K562 (cell line): Measurements from ENCODE around the gene DAB2. TPM values are rescaled to one million over a fixed set of nuclear protein-coding genes. Genes with fewer than 3 reads are reported as not detected.

Source experiments
- ATAC-seq: fragments of 200-7000 bp; cut with Tn5 transposase; 3 replicates; pipeline ENCODE4 v1.9.1; 2020; ENCODE audit warnings: moderate library complexity
- BruUV-seq: library from RNA; stranded (reverse); fragments of 400-500 nt; replicated peaks from 2 replicates; lab custom pipeline; 2021; lab: Mats Ljungman, UMichigan
- CTCF ChIA-PET: fragments of 300-600 bp; formaldehyde crosslinking; extraction: SDS; loops from one replicate; lab custom pipeline; 2021; ENCODE audit warnings: low intra/inter-chr PET ratio; lab: Yijun Ruan, JAX
- POLR2A ChIA-PET: fragments of 300-600, 350-650 bp; sonication (Branson Sonifier 250); formaldehyde crosslinking; extraction: SDS; loops from one replicate; lab custom pipeline; 2021; ENCODE audit warnings: antibody characterized with exemption, inconsistent platforms; lab: Yijun Ruan, JAX
- DNase-seq, 4 experiments: peaks; one replicate each; pipeline versions ENCODE4 v3.0.0 to v3.0.0-alpha.2; 2011 to 2018; ENCODE audit warnings: low spot score in 3 of 4, mixed read lengths in 3 of 4; ENCODE audit errors: extremely low read depth in 1 of 4
- FAIRE-seq: peaks from 2 replicates; lab custom pipeline; 2011; peaks lifted over from hg19 to GRCh38; lab: Jason Lieb, UNC
- H2AFZ ChIP-seq: 2 replicates; pipeline ENCODE4 v1.6.0; 2011; ENCODE audit warnings: low read depth, low read length, control low read depth, inconsistent platforms
- H3K27ac ChIP-seq: fragments of 200-600 bp; 3 replicates; pipeline ENCODE4 v1.8.0; 2011; ENCODE audit warnings: low read depth, mild to moderate bottlenecking, control low read depth, inconsistent platforms, low read length, moderate library complexity, mixed read lengths; ENCODE audit errors: extremely low read depth
- H3K27me3 ChIP-seq, 2 experiments: fragments of 300-600 bp in 1 of 2; 2 replicates in 1 of 2; 3 replicates in 1 of 2; pipeline versions ENCODE4 v1.6.0 to v1.8.0; 2011; ENCODE audit warnings: inconsistent platforms in 2 of 2, low read length in 2 of 2, mild to moderate bottlenecking in 1 of 2, mixed read lengths in 1 of 2, moderate library complexity in 1 of 2; ENCODE audit not compliant: control insufficient read depth in 2 of 2, insufficient read depth in 2 of 2
- H3K36me3 ChIP-seq: fragments of 300-600 bp; 3 replicates; pipeline ENCODE4 v1.8.0; 2011; ENCODE audit warnings: mild to moderate bottlenecking, low read length, inconsistent platforms; ENCODE audit not compliant: control insufficient read depth, insufficient read depth
- H3K4me1 ChIP-seq, 2 experiments: fragments of 200-600 bp in 1 of 2; replicated peaks in 1 of 2; 2 replicates in 1 of 2; 3 replicates in 1 of 2; pipeline versions ENCODE4 v1.5.1 to v1.8.0; 2011; ENCODE audit warnings: inconsistent platforms in 2 of 2, low read length in 2 of 2, mild to moderate bottlenecking in 1 of 2, mixed read lengths in 1 of 2, moderate library complexity in 1 of 2; ENCODE audit not compliant: control insufficient read depth in 2 of 2, insufficient read depth in 2 of 2
- H3K4me2 ChIP-seq: 2 replicates; pipeline ENCODE4 v1.6.1; 2011; ENCODE audit warnings: low read length, control low read depth, inconsistent platforms, mixed read lengths; ENCODE audit not compliant: insufficient read depth
- H3K4me3 ChIP-seq: fragments of 200-600 bp; sonication (generic), shearing (Covaris generic); 2 replicates; pipeline ENCODE4 v1.5.1; 2016; ENCODE audit warnings: control low read depth, inconsistent platforms
- H3K79me2 ChIP-seq: fragments of 200-600 bp; 3 replicates; pipeline ENCODE4 v1.8.0; 2011; ENCODE audit warnings: low read length, inconsistent platforms; ENCODE audit not compliant: control insufficient read depth, insufficient read depth
- H3K9ac ChIP-seq, 2 experiments: 2 replicates each; pipeline versions ENCODE4 v1.6.0 to v1.6.1; 2011; ENCODE audit warnings: low read depth in 2 of 2, low read length in 2 of 2, control low read depth in 1 of 2, inconsistent platforms in 1 of 2, mild to moderate bottlenecking in 1 of 2, mixed read lengths in 1 of 2; ENCODE audit not compliant: insufficient read depth in 1 of 2
- H3K9me1 ChIP-seq: one replicate; pipeline ENCODE4 v1.6.0; 2011; ENCODE audit warnings: inconsistent platforms, mild to moderate bottlenecking, low read length, moderate library complexity; ENCODE audit not compliant: control insufficient read depth, insufficient read depth
- H3K9me3 ChIP-seq: replicated peaks from 2 replicates; pipeline ENCODE4 v1.5.1; 2011; ENCODE audit warnings: low read depth, low read length, inconsistent platforms; ENCODE audit not compliant: control insufficient read depth, insufficient read depth
- H4K20me1 ChIP-seq: replicated peaks from 2 replicates; pipeline ENCODE4 v1.6.1; 2011; ENCODE audit warnings: low read length, inconsistent platforms, mixed read lengths; ENCODE audit not compliant: control insufficient read depth, insufficient read depth
- BCLAF1 ChIP-seq, 2 experiments: fragments of 450-650 bp in 1 of 2; IDR thresholded peaks; 2 replicates each; pipeline ENCODE4 v1.6.1; 2011 to 2017; ENCODE audit warnings: low read depth in 2 of 2, antibody characterized with exemption in 1 of 2, borderline replicate concordance in 1 of 2, low read length in 1 of 2, mild to moderate bottlenecking in 1 of 2, mixed read lengths in 1 of 2; ENCODE audit not compliant: control insufficient read depth in 1 of 2
- EGR1 ChIP-seq: fragments of 450-650 bp; conservative IDR thresholded peaks from 2 replicates; pipeline ENCODE4 v1.6.1; 2017; ENCODE audit warnings: mild to moderate bottlenecking
- FOXP1 ChIP-seq: sonication (generic); formaldehyde crosslinking; IDR thresholded peaks from 2 replicates; pipeline ENCODE4 v1.8.0; 2022; ENCODE audit warnings: mild to moderate bottlenecking, missing genetic modification reagents
- GTF2B ChIP-seq: IDR thresholded peaks from 2 replicates; pipeline ENCODE4 v1.6.1; 2011; ENCODE audit not compliant: insufficient read length; ENCODE audit errors: extremely low read depth
- NCOA4 ChIP-seq: fragments of 450-650 bp; IDR thresholded peaks from 2 replicates; pipeline ENCODE4 v1.6.1; 2018; ENCODE audit warnings: mild to moderate bottlenecking; ENCODE audit not compliant: partially characterized antibody
- NFIX ChIP-seq: fragments of 250-450 bp; sonication (Bioruptor Pico); IDR thresholded peaks from 2 replicates; pipeline ENCODE4 v1.4.0; 2020; ENCODE audit warnings: low read depth, mild to moderate bottlenecking, moderate library complexity
- NR0B1 ChIP-seq: fragments of 450-650 bp; IDR thresholded peaks from one replicate; pipeline ENCODE4 v1.6.1; 2018; ENCODE audit warnings: mild to moderate bottlenecking, moderate library complexity; ENCODE audit not compliant: partially characterized antibody
- NRF1 ChIP-seq, 2 experiments: fragments of 450-650 bp; IDR thresholded peaks in 1 of 2; conservative IDR thresholded peaks in 1 of 2; 2 replicates each; pipeline ENCODE4 v1.6.1; 2014; ENCODE audit warnings: mild to moderate bottlenecking in 2 of 2
- RBM14 ChIP-seq: fragments of 200-400 bp; formaldehyde crosslinking; IDR thresholded peaks from 2 replicates; pipeline ENCODE4 v1.6.1; 2018; ENCODE audit warnings: low read depth, mild to moderate bottlenecking, low read length, moderate library complexity, borderline replicate concordance; ENCODE audit not compliant: insufficient read depth
- SLC30A9 ChIP-seq: fragments of 250-450 bp; sonication (Bioruptor Pico); IDR thresholded peaks from 2 replicates; pipeline ENCODE4 v1.8.0; 2022; ENCODE audit warnings: mild to moderate bottlenecking, moderate library complexity
- YBX1 ChIP-seq: fragments of 450-650 bp; IDR thresholded peaks from 2 replicates; pipeline ENCODE4 v1.7.1; 2016; ENCODE audit warnings: mild to moderate bottlenecking
- ZNF644 ChIP-seq: fragments of 200-800 bp; sonication (Bioruptor generic); IDR thresholded peaks from 2 replicates; pipeline ENCODE4 v1.6.1; 2016; ENCODE audit warnings: low read depth, missing genetic modification characterization, missing compliant biosample characterization
- WGBS: fragments of 100-300 bp; shearing (Covaris generic); methylation state at CpG from one replicate; pipeline ENCODE4 v1.1.6; 2016; ENCODE audit warnings: low coverage, mixed read lengths; ENCODE audit not compliant: insufficient coverage; ENCODE audit errors: missing lambda C conversion rate; 5-methylcytosine and 5-hydroxymethylcytosine counted together
- in situ Hi-C: fragments of 300-500 bp; cut with MboI; formaldehyde crosslinking; loops from 4 replicates; pipeline ENCODE4 v1.15.0; 2018; ENCODE audit warnings: inconsistent platforms, mixed read lengths
- intact Hi-C: fragments of 100-400 bp; cut with micrococcal nuclease; formaldehyde crosslinking; loops from 2 replicates; pipeline ENCODE4 v1.14.2; 2022
- polyA plus RNA-seq, 8 experiments: library from polyadenylated mRNA; depleted of rRNA in 4 of 8; stranded (reverse) in 5 of 8; unstranded in 3 of 8; fragments of >200 nt; fragmentation: Nextera tagmentation in 2 of 8; fragmentation: Illumina TruSeq in 1 of 8; extraction: Ambion mirVana in 2 of 8; extraction: Trizol in 1 of 8; gene quantifications; 2 replicates each; pipeline versions ENCODE4 v1.2.1 to v1.2.3, GENCODE V29; 2011 to 2014; ENCODE audit warnings: inconsistent platforms in 1 of 8, missing spikeins in 1 of 8
- total RNA-seq, 7 experiments: library from RNA; depleted of rRNA in 6 of 7; stranded (reverse); fragments of >200 nt in 6 of 7; fragmentation: Illumina TruSeq in 2 of 7; extraction: Trizol in 2 of 7; gene quantifications; 2 replicates each; pipeline versions ENCODE4 v1.2.1 to v1.2.3, GENCODE V29; 2011 to 2021; ENCODE audit warnings: low replicate concordance in 1 of 7
- TF ChIP-seq, protein P1 (sequence below): fragments of 250-450 bp; sonication (Bioruptor Pico); IDR thresholded peaks from 2 replicates; pipeline ENCODE4 v1.5.0; 2020; ENCODE audit warnings: mild to moderate bottlenecking
- TF ChIP-seq, protein P2 (sequence below), 2 experiments: fragments of 450-650 bp in 1 of 2; sonication (generic) in 1 of 2; formaldehyde crosslinking in 1 of 2; IDR thresholded peaks in 1 of 2; conservative IDR thresholded peaks in 1 of 2; 2 replicates each; pipeline versions ENCODE4 v1.6.1 to v1.8.1; 2016 to 2023; ENCODE audit warnings: mild to moderate bottlenecking in 2 of 2, moderate library complexity in 2 of 2, inconsistent platforms in 1 of 2, missing genetic modification reagents in 1 of 2

Gene DAB2
- total and polyA plus RNA-seq, 9 of the 15 experiments (the other 6 are each of a cell fraction or from before 2014, with no cell fraction given): 6.6 to 29.9 (median 24.1) TPM

- Histone ChIP-seq H3K4me1 (no peaks in the 10 kb centered on the region), H3K9ac (no peak overlapping the region), H3K4me3 (no peak overlapping the region), H3K27ac (no peak overlapping the region), H3K79me2 (no peaks in the 10 kb centered on the region), H3K9me1 (no peaks in the 10 kb centered on the region), H3K27me3 (peaks cover 0 to 4% of the 10 kb centered on the region in 2 experiments; a peak in 1 of 5 replicates), H2AFZ (no peak overlapping the region), H4K20me1 (no peaks in the 10 kb centered on the region), H3K36me3 (no peaks in the 10 kb centered on the region), H3K4me2 (no peak overlapping the region)
- CTCF ChIA-PET: no interaction called here
- no peak for ATAC-seq
- WGBS: 0% methylated on average over 6 of the region's 7 CpGs
- BruUV-seq: no TSS peak
- intact Hi-C loops: no loop called here
- POLR2A ChIA-PET: interaction anchor here (0.8 to 1.8 kb wide), 4 partner anchors 10 to 47 kb away, joined by 4 to 5 read pairs (median 4); no protein-coding TSS in a partner anchor
- TF ChIP-seq BCLAF1 (IDR thresholded peaks at IDR 0.05; ENCODE audit: borderline replicate concordance in 1 of 2, control insufficient read depth in 1 of 2, low read depth in 2 of 2, low read length in 1 of 2): no peak
- TF ChIP-seq YBX1: no peak
- TF ChIP-seq NCOA4: no peak
- no peak for TF ChIP-seq FOXP1
- TF ChIP-seq NRF1 (conservative IDR thresholded peaks at IDR 0.05 in 1 of 2, IDR thresholded peaks at IDR 0.05 in 1 of 2): no peak
- no peak for TF ChIP-seq SLC30A9 (CRISPR knock-in tag)
- TF ChIP-seq NR0B1: no peak
- no peak for TF ChIP-seq ZNF644
- TF ChIP-seq, protein P1, sequence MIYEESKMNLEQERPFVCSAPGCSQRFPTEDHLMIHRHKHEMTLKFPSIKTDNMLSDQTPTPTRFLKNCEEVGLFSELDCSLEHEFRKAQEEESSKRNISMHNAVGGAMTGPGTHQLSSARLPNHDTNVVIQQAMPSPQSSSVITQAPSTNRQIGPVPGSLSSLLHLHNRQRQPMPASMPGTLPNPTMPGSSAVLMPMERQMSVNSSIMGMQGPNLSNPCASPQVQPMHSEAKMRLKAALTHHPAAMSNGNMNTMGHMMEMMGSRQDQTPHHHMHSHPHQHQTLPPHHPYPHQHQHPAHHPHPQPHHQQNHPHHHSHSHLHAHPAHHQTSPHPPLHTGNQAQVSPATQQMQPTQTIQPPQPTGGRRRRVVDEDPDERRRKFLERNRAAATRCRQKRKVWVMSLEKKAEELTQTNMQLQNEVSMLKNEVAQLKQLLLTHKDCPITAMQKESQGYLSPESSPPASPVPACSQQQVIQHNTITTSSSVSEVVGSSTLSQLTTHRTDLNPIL (CRISPR knock-in tag): no peak
- no peak for TF ChIP-seq NFIX (CRISPR knock-in tag)
- TF ChIP-seq EGR1: no peak
- no peak for TF ChIP-seq RBM14
- TF ChIP-seq, protein P2, sequence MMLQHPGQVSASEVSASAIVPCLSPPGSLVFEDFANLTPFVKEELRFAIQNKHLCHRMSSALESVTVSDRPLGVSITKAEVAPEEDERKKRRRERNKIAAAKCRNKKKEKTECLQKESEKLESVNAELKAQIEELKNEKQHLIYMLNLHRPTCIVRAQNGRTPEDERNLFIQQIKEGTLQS (IDR thresholded peaks at IDR 0.05): no peak
- TF ChIP-seq, protein P2 (CRISPR knock-in tag; conservative IDR thresholded peaks at IDR 0.05): no peak
- no peak for TF ChIP-seq GTF2B
- TF ChIP-seq, all 486 proteins: peak for 0
- DNase-seq: no peak
- H3K9me3 ChIP-seq: no peaks in the 10 kb centered on the region
- FAIRE-seq: no peak
- in situ Hi-C loops: no loop called here
These were observed 30.9 kb upstream of the DAB2 start for GRCh38 chr5:39455645-39456044.
